AG09309 (cell line): Measurements from ENCODE around the gene ERFL.

Experiments
- DNase-seq: peaks from one replicate; pipeline ENCODE4 v3.0.0-alpha.2; 2010; ENCODE audit warnings: low read depth
- H3K4me3 ChIP-seq: 2 replicates; pipeline ENCODE4 v1.5.1; 2011; ENCODE audit warnings: mild to moderate bottlenecking, low read depth, low read length, moderate library complexity; ENCODE audit not compliant: control insufficient read depth
- CTCF ChIP-seq: IDR thresholded peaks from 2 replicates; pipeline ENCODE4 v1.5.1; 2011; ENCODE audit warnings: mild to moderate bottlenecking, low read depth, low read length, inconsistent platforms; ENCODE audit not compliant: insufficient read depth, control insufficient read depth; ENCODE audit errors: missing control alignments

The ERFL gene

GRCh38 chr19:41912899-41913537 lies 15.2 kb downstream of the ERFL start:
- no peak for DNase-seq
- H3K4me3 ChIP-seq: no peak overlapping the region

GRCh38 chr19:41911889-41912731 lies 16.1 kb downstream of the ERFL start:
- no peak for TF ChIP-seq CTCF
- no peak for DNase-seq
- no peak overlapping the region for H3K4me3 ChIP-seq

More at GRCh38 chr19:41912899-41913537, 15.2 kb downstream of the ERFL start:
- no peak for TF ChIP-seq CTCF

- DNase-seq: no peak
- no peak overlapping the region for H3K4me3 ChIP-seq
- TF ChIP-seq CTCF: no peak
Observed at GRCh38 chr19:41910992-41911888, 17.0 kb downstream of the ERFL start.

GRCh38 chr19:41910240-41910991 lies 17.8 kb downstream of the ERFL start:
- DNase-seq: no peak
- no peak overlapping the region for H3K4me3 ChIP-seq
- TF ChIP-seq CTCF: no peak

- DNase-seq: no peak
- TF ChIP-seq CTCF: no peak
- H3K4me3 ChIP-seq: no peak overlapping the region
Observed at GRCh38 chr19:41909706-41910105, 18.5 kb downstream of the ERFL start.
